HL-60 (cell line): ENCODE results near the gene GLRA1.

Source experiments
- DNase-seq, 2 experiments: peaks; one replicate each; pipeline ENCODE4 v3.0.0-alpha.2; 2010 to 2020; ENCODE audit warnings: low read depth in 1 of 2, low spot score in 1 of 2
- H3K27ac ChIP-seq: fragments of 250-450 bp; sonication (Bioruptor Pico); replicated peaks from 2 replicates; pipeline ENCODE4 v1.5.1; 2020; ENCODE audit warnings: mild to moderate bottlenecking, moderate library complexity
- H3K27me3 ChIP-seq: fragments of 250-450 bp; sonication (Bioruptor Pico); 2 replicates; pipeline ENCODE4 v1.5.1; 2021; ENCODE audit warnings: mild to moderate bottlenecking, moderate library complexity; ENCODE audit not compliant: insufficient read depth, poor library complexity, severe bottlenecking
- H3K4me3 ChIP-seq: replicated peaks from 2 replicates; pipeline ENCODE4 v1.5.1; 2011; ENCODE audit warnings: mild to moderate bottlenecking, control low read depth, low read length; ENCODE audit not compliant: insufficient read depth
- CTCF ChIP-seq: IDR thresholded peaks from one replicate; pipeline ENCODE4 v1.5.1; 2011; ENCODE audit warnings: low read length, control low read depth, inconsistent platforms; ENCODE audit not compliant: insufficient read depth
- GABPA ChIP-seq: IDR thresholded peaks from 2 replicates; pipeline ENCODE4 v1.6.1; 2012; ENCODE audit warnings: low read depth
- POLR2AphosphoS5 ChIP-seq: IDR thresholded peaks from 2 replicates; pipeline ENCODE4 v1.6.1; 2012; ENCODE audit warnings: low read depth
- SPI1 ChIP-seq: IDR thresholded peaks from 2 replicates; pipeline ENCODE4 v1.6.1; 2012; ENCODE audit warnings: low read depth, mild to moderate bottlenecking, borderline replicate concordance
- TF ChIP-seq, protein P1 (sequence below): IDR thresholded peaks from 2 replicates; pipeline ENCODE4 v1.6.1; 2012; ENCODE audit warnings: low read depth; ENCODE audit not compliant: insufficient replicate concordance

GLRA1 gene

DNA sequence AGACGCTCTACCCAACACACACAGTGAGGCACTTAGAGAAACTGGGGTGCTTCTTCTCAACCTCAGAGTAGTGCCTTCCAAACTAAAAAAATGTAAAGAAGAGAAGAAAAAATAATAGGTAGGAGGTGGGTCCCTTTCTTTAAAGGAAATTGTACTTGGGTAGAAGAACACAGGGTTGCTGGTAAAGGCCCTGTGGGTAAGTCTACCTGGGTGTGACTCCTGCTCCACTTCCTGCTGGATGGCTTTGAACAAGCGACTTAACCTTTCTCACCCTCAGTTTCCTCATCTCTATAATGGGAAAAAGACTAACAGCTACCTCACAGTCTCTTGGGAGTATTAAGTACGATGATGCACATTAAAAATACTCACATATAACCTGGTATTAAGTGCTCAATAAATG lies 32.1 kb upstream of the GLRA1 start:
- TF ChIP-seq, protein P1, sequence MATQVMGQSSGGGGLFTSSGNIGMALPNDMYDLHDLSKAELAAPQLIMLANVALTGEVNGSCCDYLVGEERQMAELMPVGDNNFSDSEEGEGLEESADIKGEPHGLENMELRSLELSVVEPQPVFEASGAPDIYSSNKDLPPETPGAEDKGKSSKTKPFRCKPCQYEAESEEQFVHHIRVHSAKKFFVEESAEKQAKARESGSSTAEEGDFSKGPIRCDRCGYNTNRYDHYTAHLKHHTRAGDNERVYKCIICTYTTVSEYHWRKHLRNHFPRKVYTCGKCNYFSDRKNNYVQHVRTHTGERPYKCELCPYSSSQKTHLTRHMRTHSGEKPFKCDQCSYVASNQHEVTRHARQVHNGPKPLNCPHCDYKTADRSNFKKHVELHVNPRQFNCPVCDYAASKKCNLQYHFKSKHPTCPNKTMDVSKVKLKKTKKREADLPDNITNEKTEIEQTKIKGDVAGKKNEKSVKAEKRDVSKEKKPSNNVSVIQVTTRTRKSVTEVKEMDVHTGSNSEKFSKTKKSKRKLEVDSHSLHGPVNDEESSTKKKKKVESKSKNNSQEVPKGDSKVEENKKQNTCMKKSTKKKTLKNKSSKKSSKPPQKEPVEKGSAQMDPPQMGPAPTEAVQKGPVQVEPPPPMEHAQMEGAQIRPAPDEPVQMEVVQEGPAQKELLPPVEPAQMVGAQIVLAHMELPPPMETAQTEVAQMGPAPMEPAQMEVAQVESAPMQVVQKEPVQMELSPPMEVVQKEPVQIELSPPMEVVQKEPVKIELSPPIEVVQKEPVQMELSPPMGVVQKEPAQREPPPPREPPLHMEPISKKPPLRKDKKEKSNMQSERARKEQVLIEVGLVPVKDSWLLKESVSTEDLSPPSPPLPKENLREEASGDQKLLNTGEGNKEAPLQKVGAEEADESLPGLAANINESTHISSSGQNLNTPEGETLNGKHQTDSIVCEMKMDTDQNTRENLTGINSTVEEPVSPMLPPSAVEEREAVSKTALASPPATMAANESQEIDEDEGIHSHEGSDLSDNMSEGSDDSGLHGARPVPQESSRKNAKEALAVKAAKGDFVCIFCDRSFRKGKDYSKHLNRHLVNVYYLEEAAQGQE, result no peak
- TF ChIP-seq GABPA (no peak), SPI1 (no peak), CTCF (no peak), POLR2AphosphoS5 (no peak)
- Histone ChIP-seq H3K4me3 (no peak overlapping the region), H3K27ac (no peak overlapping the region), H3K27me3 (peaks cover 4% of the 10 kb centered on the region)
- DNase-seq, result no peak

- H3K27me3 ChIP-seq, result peaks cover 2% of the 10 kb centered on the region
- H3K27ac ChIP-seq, result no peak overlapping the region
- no peak for TF ChIP-seq GABPA
- no peak for TF ChIP-seq CTCF
- TF ChIP-seq, protein P1, result no peak
- TF ChIP-seq POLR2AphosphoS5, result no peak
- no peak for TF ChIP-seq SPI1
- H3K4me3 ChIP-seq, result no peak overlapping the region
- no peak for DNase-seq
Observed at GRCh38 chr5:151954255-151954654, 29.6 kb upstream of the GLRA1 start.

DNA sequence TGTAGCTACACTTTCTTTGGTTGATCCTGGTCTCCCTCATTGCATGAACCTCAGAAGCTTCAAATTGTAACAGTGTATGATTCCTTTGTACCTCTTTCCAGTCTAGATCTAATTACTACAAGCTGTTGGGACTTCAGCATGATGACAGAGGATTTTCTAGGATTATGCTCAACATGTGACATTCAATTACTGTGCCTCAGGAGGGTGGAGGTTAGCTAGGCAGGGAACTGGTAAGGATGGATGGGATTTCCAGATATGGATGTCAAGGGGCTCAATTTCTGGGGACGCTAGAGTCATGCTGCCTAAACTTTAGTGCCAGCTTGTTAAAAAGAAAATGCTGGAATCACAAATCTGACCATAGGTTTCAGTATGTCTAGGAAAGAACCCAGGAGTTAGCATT lies 29.2 kb upstream of the GLRA1 start:
- TF ChIP-seq GABPA, result no peak
- TF ChIP-seq, protein P1, result no peak
- no peak for TF ChIP-seq POLR2AphosphoS5
- no peak for TF ChIP-seq SPI1
- TF ChIP-seq CTCF, result no peak
- no peak overlapping the region for H3K4me3 ChIP-seq
- peaks cover 2% of the 10 kb centered on the region for H3K27me3 ChIP-seq
- no peak for DNase-seq
- no peak overlapping the region for H3K27ac ChIP-seq
